HPDE6-E6E7 (cell line): ENCODE measurements around the gene GLT8D2.
"Not testable (repeated sequence)": the region's sequence is repeated elsewhere in the genome, so short reads cannot be mapped to it uniquely, and the experiment has no call there.

Experiments
- DNase-seq: peaks from one replicate; pipeline ENCODE4 v3.0.0; 2011; ENCODE audit warnings: missing footprints; ENCODE audit errors: extremely low spot score

Gene GLT8D2

GRCh38 chr12:104050436-104050835 is 449 bp upstream of the GLT8D2 start:
- no peak for DNase-seq

GRCh38 chr12:104049278-104049902 is 597 bp downstream of the GLT8D2 start:
- no peak for DNase-seq

GRCh38 chr12:104048811-104049210 is 1.2 kb downstream of the GLT8D2 start:
- DNase-seq = no peak

DNA sequence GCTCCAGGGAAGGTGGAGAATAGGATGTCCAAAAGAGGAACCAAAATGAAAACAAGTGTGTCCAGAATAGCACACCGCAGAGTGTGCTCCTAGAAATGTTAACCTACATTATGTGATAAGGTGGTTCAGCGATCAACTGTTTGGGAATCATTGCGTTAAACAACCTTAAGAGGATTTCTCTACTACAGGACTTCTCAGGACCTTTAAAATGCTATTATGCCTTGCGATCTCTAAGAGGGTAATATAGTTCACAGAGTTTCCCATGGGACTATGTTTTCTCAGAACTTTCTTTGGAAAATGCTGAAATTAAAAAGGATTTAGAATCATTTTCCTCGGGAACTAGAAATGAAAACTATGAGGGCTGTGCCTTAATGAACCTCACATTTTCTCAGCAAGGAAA is 1.8 kb downstream of the GLT8D2 start:
- DNase-seq = no peak

- no peak for DNase-seq
These were observed 3.7 kb downstream of the GLT8D2 start for GRCh38 chr12:104046306-104046705.

DNA sequence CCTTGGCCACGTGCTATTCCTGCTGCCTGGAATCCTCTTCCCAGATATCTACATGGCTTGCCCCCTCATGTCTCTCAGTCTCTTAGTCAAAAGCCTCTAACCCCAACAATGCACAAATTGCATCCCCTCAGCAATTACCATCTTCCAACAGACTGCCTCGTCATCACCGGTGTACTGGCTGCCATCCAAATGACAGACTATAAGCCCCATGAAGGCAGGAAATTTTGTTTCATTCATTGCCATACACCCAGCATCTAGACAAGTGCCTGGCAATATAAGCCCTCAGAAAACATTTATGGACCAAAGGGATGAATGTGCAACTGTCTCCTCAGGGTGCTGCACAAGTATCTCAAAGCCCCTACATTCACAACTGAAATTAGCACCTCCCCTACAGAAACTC is 5.8 kb downstream of the GLT8D2 start:
- no peak for DNase-seq

DNA sequence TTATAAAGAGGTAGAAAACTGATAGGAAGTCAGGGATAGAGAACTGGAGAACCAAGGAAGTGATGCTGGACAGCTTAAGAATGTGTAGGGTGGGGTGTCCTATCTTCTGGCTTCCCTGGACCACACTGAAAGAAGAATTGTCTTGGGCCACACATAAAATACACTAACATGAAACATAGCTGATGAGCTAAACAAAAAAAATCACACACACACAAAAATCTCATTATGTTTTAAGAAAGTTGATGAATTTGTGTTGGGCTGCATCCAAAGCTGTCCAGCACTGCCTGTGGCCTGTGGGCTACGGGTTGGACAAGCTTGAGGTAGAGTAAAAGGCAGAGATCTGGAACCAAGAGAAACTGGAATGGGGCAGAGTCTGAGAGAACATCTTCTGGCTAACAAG is 7.4 kb downstream of the GLT8D2 start:
- no peak for DNase-seq

GRCh38 chr12:104039769-104040168 is 10.2 kb downstream of the GLT8D2 start:
- not testable (repeated sequence) for DNase-seq

- not testable (repeated sequence) for DNase-seq
These were observed 13.8 kb downstream of the GLT8D2 start for GRCh38 chr12:104036143-104036542.

GRCh38 chr12:104030596-104030995 is 19.4 kb downstream of the GLT8D2 start:
- not testable (repeated sequence) for DNase-seq

- no peak for DNase-seq
These were observed 23.0 kb downstream of the GLT8D2 start for GRCh38 chr12:104026841-104027599.

DNA sequence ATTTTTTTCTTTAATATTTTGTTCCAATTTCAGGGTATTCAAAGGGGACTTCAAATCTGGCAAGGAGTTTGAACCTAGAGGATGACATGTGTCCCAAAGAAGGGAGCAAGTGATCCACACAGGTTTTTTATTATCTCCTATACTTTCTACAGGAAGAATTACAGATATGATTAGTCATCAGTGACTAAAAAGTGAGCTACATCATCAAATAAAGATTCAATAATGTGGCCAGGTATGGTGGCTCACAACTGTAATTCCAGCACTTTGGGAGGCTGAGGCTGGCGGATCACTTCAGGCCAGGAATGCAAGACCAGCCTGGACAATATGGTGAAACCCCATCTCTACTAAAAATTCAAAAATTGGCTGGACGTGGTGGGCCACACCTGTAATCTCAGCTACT is 24.2 kb downstream of the GLT8D2 start:
- no peak for DNase-seq

DNA sequence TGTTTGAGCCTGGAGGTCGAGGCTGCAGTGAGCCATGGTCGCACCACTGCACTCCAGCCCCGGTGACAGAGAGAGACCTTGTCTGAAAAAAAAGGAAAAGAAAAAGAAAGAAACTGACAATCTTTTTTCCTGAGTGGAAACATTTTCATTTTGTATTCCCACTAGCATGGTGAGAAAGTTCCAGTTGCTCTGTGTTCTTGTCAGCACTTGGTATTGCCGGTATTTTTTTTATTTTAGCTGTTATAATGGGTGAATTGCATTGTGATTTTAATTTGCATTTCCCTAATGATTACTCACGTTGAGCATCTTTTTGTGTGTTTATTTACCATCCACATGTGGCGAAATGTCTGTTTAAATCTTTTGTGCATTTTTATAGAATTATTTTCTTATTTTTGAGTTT is 25.6 kb downstream of the GLT8D2 start:
- DNase-seq = no peak

DNA sequence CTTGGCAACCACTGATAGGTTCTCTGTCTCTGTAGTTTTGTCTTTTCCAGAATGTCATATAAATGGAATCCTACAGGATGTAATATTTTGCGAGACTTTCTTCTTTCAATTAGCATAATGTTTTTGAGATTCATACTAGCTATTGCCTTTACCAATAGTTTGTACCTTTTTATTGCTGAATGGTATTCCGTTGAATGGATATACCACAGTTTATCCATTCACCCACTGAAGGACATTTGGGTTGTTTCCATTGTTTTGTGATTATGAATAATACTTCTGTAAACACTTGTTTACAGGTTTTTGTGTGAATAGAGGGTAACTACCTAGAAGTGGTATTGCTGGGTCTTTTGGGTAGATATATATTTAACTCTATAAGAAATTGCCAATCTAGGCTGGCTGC is 26.3 kb downstream of the GLT8D2 start:
- no peak for DNase-seq

DNA sequence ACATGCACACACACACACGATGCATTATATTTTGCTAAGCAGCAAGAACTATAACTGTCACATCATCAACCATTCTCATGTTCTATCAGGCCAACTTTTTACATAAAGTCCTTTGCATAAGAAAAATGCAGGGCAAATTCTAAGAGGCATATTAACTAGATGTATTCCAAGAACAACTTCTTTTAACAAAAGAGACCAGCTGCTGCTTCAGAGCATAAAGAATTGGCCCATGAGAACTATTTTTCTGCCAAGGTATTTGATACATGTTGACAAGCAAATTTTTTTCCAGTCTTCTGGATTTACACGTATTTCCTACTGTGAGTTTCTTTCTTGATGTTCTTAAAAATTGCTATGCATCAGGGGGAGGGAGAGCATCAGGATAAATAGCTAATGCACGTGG is 27.2 kb downstream of the GLT8D2 start:
- DNase-seq = no peak

DNA sequence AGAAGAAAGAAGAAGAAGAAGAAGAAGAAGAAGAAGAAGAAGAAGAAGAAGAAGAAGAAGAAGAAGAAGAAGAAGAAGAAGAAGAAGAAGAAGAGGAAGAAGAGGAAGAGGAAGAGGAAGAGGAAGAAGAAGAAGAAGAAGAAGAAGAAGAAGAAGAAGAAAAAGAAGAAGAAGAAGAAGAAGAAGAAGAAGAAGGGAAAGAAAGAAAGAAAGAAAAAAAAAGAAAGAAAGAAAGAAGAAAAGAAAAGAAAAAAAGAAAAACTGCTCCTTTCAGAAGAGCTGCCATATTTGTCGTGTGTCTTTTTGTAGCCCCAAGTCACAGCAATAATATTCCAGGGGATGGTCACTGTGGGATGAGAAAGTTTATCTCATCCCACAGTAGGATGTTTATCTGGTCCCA is 28.1 kb downstream of the GLT8D2 start:
- not testable (repeated sequence) for DNase-seq

DNA sequence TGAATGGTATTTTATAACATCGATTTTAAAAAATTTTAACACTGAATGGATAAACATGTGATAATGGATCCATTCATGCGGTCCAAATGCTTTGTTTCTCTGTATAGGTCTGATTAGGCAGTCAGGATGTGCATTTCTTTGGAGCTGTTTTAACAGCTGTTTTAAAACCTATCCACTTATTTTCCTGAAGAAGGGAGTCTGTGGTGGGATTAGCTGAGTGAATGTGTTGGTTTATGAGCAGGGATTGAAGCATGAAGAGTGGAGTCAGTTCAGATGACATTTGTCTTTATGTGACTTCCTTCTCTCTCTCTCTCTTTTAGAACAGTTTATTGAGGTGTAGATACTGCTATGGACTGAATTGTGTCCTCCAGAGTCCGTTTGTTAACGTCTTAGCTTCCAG is 37.7 kb downstream of the GLT8D2 start:
- DNase-seq = no peak

GRCh38 chr12:104011253-104011652 is 38.7 kb downstream of the GLT8D2 start:
- peak; percentile 87 for DNase-seq

DNA sequence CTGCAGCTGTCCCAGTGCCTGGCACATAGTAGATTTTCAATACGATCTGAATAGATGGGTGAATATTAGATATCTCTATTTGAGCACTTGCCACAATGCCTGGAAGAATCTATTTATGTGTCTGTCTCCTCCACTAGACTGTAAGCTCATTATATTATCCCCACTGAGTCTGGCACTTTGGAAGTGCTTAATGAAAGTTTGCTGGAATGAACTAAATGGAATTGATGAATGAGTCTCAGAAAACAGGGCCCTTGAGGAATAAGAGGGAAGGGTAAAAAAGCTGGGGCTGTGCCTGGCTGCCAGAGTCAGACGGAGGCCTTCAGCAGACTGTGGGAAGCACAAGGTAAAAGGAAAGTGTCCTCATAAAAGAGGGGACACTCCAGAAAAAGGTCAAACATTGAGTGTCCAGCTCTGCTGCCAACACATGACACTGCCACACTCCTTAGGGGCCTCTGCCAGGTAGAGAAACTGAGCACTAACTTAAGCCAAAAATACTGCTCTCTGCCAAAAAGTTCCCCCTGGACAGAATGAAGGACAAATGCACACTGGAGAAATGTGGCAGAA is 39.3 kb downstream of the GLT8D2 start:
- DNase-seq = no peak

GRCh38 chr12:104010121-104010520 is 39.9 kb downstream of the GLT8D2 start:
- no peak for DNase-seq

DNA sequence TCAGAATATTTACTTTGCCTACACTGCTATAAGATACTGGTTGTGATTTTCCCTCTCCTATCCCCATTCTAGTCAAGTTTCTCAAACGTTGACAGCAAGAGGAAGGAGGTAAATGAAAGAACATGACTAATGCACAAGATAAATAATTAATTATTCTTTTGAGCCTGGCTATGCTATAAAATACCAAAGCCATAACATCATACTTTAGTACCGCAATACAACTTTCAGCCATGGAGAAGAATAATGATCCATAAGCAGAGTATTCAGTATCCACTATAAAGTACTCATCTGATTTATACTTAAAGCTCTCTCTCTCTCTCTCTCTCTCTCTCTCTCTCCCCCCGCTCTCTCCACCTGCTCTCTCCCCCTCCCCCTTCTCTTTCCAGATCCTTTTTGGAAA is 43.1 kb downstream of the GLT8D2 start:
- DNase-seq = peak; percentile 66

DNA sequence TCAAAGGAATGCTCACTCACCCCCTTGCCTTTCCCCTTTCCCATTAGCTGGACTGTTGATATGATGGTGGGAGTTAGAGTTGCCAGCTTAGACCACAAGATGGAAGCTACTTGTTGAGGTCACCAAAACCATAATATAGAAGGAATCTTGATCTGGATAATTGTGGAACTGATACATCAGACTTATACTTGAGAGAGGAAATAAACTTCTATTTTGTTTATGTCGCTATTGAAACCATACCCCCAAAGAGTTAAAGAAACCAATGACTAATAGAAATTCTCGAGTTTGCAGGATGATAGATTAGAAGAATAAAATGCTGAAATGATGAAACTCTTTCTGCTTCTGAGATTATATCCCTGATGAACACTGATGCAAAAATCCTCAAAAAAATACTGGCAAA is 46.4 kb downstream of the GLT8D2 start:
- DNase-seq = no peak

- no peak for DNase-seq
These were observed 47.3 kb downstream of the GLT8D2 start for GRCh38 chr12:104002686-104003085.
